ENCODE results near the gene PTPRS. TPM values are rescaled to one million over a fixed set of nuclear protein-coding genes. Genes with fewer than 3 reads are reported as not detected.

The PTPRS gene
- polyA plus RNA-seq, 3 donors, result 0.03 TPM; not detected in 2

- H3K4me3 Mint-ChIP-seq, result peak overlapping the region in 1 of 2 donors; percentile 12
- Histone ChIP-seq H3K4me3 (replicated peaks in 1 of 3; ENCODE audit: low read depth in 2 of 3, low read length in 3 of 3) (no peak overlapping the region), H3K79me2 (ENCODE audit: insufficient read depth, low read length) (no peaks in the 10 kb centered on the region), H2AFZ (ENCODE audit: insufficient read depth, low read depth, low read length, poor library complexity, severe bottlenecking) (no peak overlapping the region), H3K27ac (ENCODE audit: low read depth in 1 of 2, low read length in 2 of 2) (no peak overlapping the region), H3K9ac (ENCODE audit: insufficient read depth, low read length, poor library complexity, severe bottlenecking) (no peak overlapping the region), H3K4me2 (replicated peaks; ENCODE audit: extremely low read depth, low read length, poor library complexity, severe bottlenecking) (no peak overlapping the region), H4K20me1 (ENCODE audit: insufficient read depth, low read length) (no peaks in the 10 kb centered on the region), H3K27me3 (ENCODE audit: control insufficient read depth in 2 of 2, insufficient read depth in 2 of 2, low read length in 2 of 2) (peaks cover 3 to 43% of the 10 kb centered on the region in 2 donors), H3K9me3 (replicated peaks in 1 of 2; ENCODE audit: control insufficient read depth in 1 of 2, insufficient read depth in 1 of 2, low read length in 2 of 2) (no peaks in the 10 kb centered on the region), H3K4me1 (ENCODE audit: control insufficient read depth in 1 of 2, insufficient read depth in 2 of 2, low read length in 2 of 2) (no peaks in the 10 kb centered on the region), H3K36me3 (replicated peaks in 1 of 2; ENCODE audit: control insufficient read depth in 1 of 2, insufficient read depth in 2 of 2, low read length in 2 of 2) (no peaks in the 10 kb centered on the region)
- intact Hi-C loops (cut with micrococcal nuclease), result no loop called here
- peak overlapping the region in 1 of 7 donors; percentile 4 for H3K27ac Mint-ChIP-seq
- peaks cover 41 to 48% (median 48%) of the 10 kb centered on the region in 3 donors for H3K27me3 Mint-ChIP-seq (ENCODE audit: low read depth in 3 of 3)
- no peak for DNase-seq
- peaks cover 0 to 2% of the 10 kb centered on the region in 2 donors for H3K36me3 Mint-ChIP-seq
- 91% methylated on average over 14 of the region's 17 CpGs for WGBS (ENCODE audit: insufficient coverage)
- no peak for TF ChIP-seq CTCF (IDR thresholded peaks at IDR 0.05)
- peaks cover 2% of the 10 kb centered on the region for H3K4me1 Mint-ChIP-seq
- peaks cover 0 to 3% (median 0%) of the 10 kb centered on the region in 7 donors for H3K9me3 Mint-ChIP-seq
Observed at GRCh38 chr19:5333581-5334365, 6.8 kb downstream of the PTPRS start.

- Mint-ChIP-seq H3K36me3 (peaks cover 0 to 2% of the 10 kb centered on the region in 2 donors), H3K4me1 (peaks cover 2% of the 10 kb centered on the region), H3K27ac (no peak overlapping the region), H3K27me3 (ENCODE audit: low read depth in 3 of 3) (peaks cover 28 to 35% (median 35%) of the 10 kb centered on the region in 3 donors), H3K4me3 (no peak overlapping the region), H3K9me3 (peaks cover 0 to 3% (median 0%) of the 10 kb centered on the region in 7 donors)
- Histone ChIP-seq H4K20me1 (ENCODE audit: insufficient read depth, low read length) (no peaks in the 10 kb centered on the region), H3K27ac (ENCODE audit: low read depth in 1 of 2, low read length in 2 of 2) (no peak overlapping the region), H3K27me3 (ENCODE audit: control insufficient read depth in 2 of 2, insufficient read depth in 2 of 2, low read length in 2 of 2) (peaks cover 0 to 30% of the 10 kb centered on the region in 2 donors), H3K4me3 (replicated peaks in 1 of 3; ENCODE audit: low read depth in 2 of 3, low read length in 3 of 3) (no peak overlapping the region), H3K36me3 (replicated peaks in 1 of 2; ENCODE audit: control insufficient read depth in 1 of 2, insufficient read depth in 2 of 2, low read length in 2 of 2) (no peaks in the 10 kb centered on the region), H2AFZ (ENCODE audit: insufficient read depth, low read depth, low read length, poor library complexity, severe bottlenecking) (no peak overlapping the region), H3K4me2 (replicated peaks; ENCODE audit: extremely low read depth, low read length, poor library complexity, severe bottlenecking) (no peak overlapping the region), H3K9me3 (replicated peaks in 1 of 2; ENCODE audit: control insufficient read depth in 1 of 2, insufficient read depth in 1 of 2, low read length in 2 of 2) (no peaks in the 10 kb centered on the region), H3K79me2 (ENCODE audit: insufficient read depth, low read length) (no peaks in the 10 kb centered on the region), H3K4me1 (ENCODE audit: control insufficient read depth in 1 of 2, insufficient read depth in 2 of 2, low read length in 2 of 2) (no peaks in the 10 kb centered on the region), H3K9ac (ENCODE audit: insufficient read depth, low read length, poor library complexity, severe bottlenecking) (no peak overlapping the region)
- no peak for DNase-seq
- TF ChIP-seq CTCF (IDR thresholded peaks at IDR 0.05), result no peak
- WGBS (ENCODE audit: insufficient coverage), result 92% methylated on average over 7 of the region's 11 CpGs
- intact Hi-C loops (cut with micrococcal nuclease), result no loop called here
Observed at GRCh38 chr19:5332501-5332900, 8.1 kb downstream of the PTPRS start.
